GM23338 (cell line): Measurements from ENCODE around the gene AIMP1. TPM values are rescaled to one million over a fixed set of nuclear protein-coding genes. Genes with fewer than 3 reads are reported as not detected.
"Not testable (repeated sequence)": the region's sequence is repeated elsewhere in the genome, so short reads cannot be mapped to it uniquely, and the experiment has no call there.

Source experiments
- ATAC-seq: fragments of 200-7000 bp; cut with Tn5 transposase; 3 replicates; pipeline ENCODE4 v1.9.1; 2020
- DNase-seq: peaks from one replicate; pipeline ENCODE4 v3.0.0-alpha.2; 2015; ENCODE audit warnings: low spot score
- H2AFZ ChIP-seq: fragments of 200-600 bp; sonication (generic); 2 replicates; pipeline ENCODE4 v1.8.0; 2016; ENCODE audit warnings: antibody characterized with exemption, mild to moderate bottlenecking, moderate library complexity
- H3F3A ChIP-seq: fragments of 200-600 bp; sonication (generic); replicated peaks from 2 replicates; pipeline ENCODE4 v1.8.0; 2017; ENCODE audit warnings: antibody characterized with exemption, mixed run types, low read depth
- H3K27ac ChIP-seq: fragments of 200-600 bp; sonication (generic); 2 replicates; pipeline ENCODE4 v1.6.1; 2016; ENCODE audit warnings: low read depth
- H3K27me3 ChIP-seq: fragments of 200-600 bp; sonication (generic); 2 replicates; pipeline ENCODE4 v1.8.0; 2016; ENCODE audit warnings: mild to moderate bottlenecking, mixed run types, moderate library complexity; ENCODE audit not compliant: insufficient read depth
- H3K36me3 ChIP-seq: fragments of 200-600 bp; sonication (generic); 2 replicates; pipeline ENCODE4 v1.8.0; 2016; ENCODE audit warnings: mild to moderate bottlenecking; ENCODE audit not compliant: insufficient read depth
- H3K4me1 ChIP-seq: fragments of 200-600 bp; sonication (generic); 2 replicates; pipeline ENCODE4 v1.8.0; 2016; ENCODE audit warnings: mild to moderate bottlenecking, moderate library complexity; ENCODE audit not compliant: insufficient read depth
- H3K4me2 ChIP-seq: fragments of 200-600 bp; sonication (generic); 2 replicates; pipeline ENCODE4 v1.7.1; 2017; ENCODE audit warnings: mixed run types
- H3K4me3 ChIP-seq: fragments of 200-600 bp; sonication (generic); 2 replicates; pipeline ENCODE4 v1.6.1; 2016; ENCODE audit warnings: mixed run types
- H3K79me2 ChIP-seq: fragments of 200-600 bp; sonication (generic); replicated peaks from 2 replicates; pipeline ENCODE4 v1.8.0; 2017; ENCODE audit warnings: mild to moderate bottlenecking; ENCODE audit not compliant: insufficient read depth
- H3K9me2 ChIP-seq: fragments of 200-600 bp; sonication (generic); 2 replicates; pipeline ENCODE4 v1.8.0; 2017; ENCODE audit not compliant: insufficient read depth
- H4K20me1 ChIP-seq: fragments of 200-600 bp; sonication (generic); replicated peaks from 2 replicates; pipeline ENCODE4 v1.8.0; 2017; ENCODE audit warnings: mild to moderate bottlenecking; ENCODE audit not compliant: insufficient read depth
- H3K27ac Mint-ChIP-seq: 2 replicates; pipeline ENCODE4 v1.8.0; 2020; ENCODE audit warnings: inconsistent platforms, mild to moderate bottlenecking, moderate library complexity, mixed read lengths
- H3K27me3 Mint-ChIP-seq: 3 replicates; pipeline ENCODE4 v1.8.0; 2022; ENCODE audit warnings: low read depth, mild to moderate bottlenecking, moderate library complexity, mixed read lengths, inconsistent platforms; ENCODE audit not compliant: insufficient read depth, poor library complexity
- H3K36me3 Mint-ChIP-seq: 3 replicates; pipeline ENCODE4 v1.8.0; 2021; ENCODE audit warnings: low read depth, mild to moderate bottlenecking, inconsistent platforms, moderate library complexity, mixed read lengths
- H3K4me1 Mint-ChIP-seq: 3 replicates; pipeline ENCODE4 v1.8.0; 2020; ENCODE audit warnings: mild to moderate bottlenecking, inconsistent platforms, mixed read lengths
- H3K4me3 Mint-ChIP-seq: 3 replicates; pipeline ENCODE4 v1.8.0; 2021; ENCODE audit warnings: moderate library complexity, mild to moderate bottlenecking, inconsistent platforms, mixed read lengths
- H3K9me3 Mint-ChIP-seq: 3 replicates; pipeline ENCODE4 v1.8.0; 2020; ENCODE audit warnings: moderate library complexity, mild to moderate bottlenecking, inconsistent platforms, mixed read lengths
- NANOG ChIP-seq: IDR thresholded peaks from 2 replicates; pipeline ENCODE4 v1.6.1; 2016; ENCODE audit warnings: antibody characterized with exemption, borderline replicate concordance
- POLR2AphosphoS5 ChIP-seq: IDR thresholded peaks from 2 replicates; pipeline ENCODE4 v1.6.1; 2016; ENCODE audit warnings: antibody characterized with exemption, low read depth
- ZNF462 ChIP-seq: fragments of 250-450 bp; sonication (Bioruptor Pico); IDR thresholded peaks from 2 replicates; pipeline ENCODE4 v1.5.0; 2020; ENCODE audit warnings: mild to moderate bottlenecking, moderate library complexity
- polyA plus RNA-seq: library from polyadenylated mRNA; unstranded; fragments of >200 nt; fragmentation: Nextera tagmentation; extraction: Ambion mirVana; gene quantifications from 2 replicates; pipeline ENCODE4 v1.2.1, GENCODE V29; 2016
- total RNA-seq: library from RNA; depleted of rRNA; stranded (reverse); fragments of >200 nt; shearing (Covaris generic); gene quantifications from 2 replicates; pipeline ENCODE4 v1.2.3, GENCODE V29; 2014
- TF ChIP-seq, protein P1 (sequence below): IDR thresholded peaks from 2 replicates; pipeline ENCODE4 v1.6.1; 2016; ENCODE audit warnings: antibody characterized with exemption
- TF ChIP-seq, protein P2 (sequence below), 2 experiments: fragments of 200-600 bp in 1 of 2; sonication (generic) in 1 of 2; conservative IDR thresholded peaks; 2 replicates each; pipeline versions ENCODE4 v1.5.1 to v1.6.1; 2016 to 2017; ENCODE audit warnings: antibody characterized with exemption in 2 of 2, low read depth in 2 of 2, mild to moderate bottlenecking in 2 of 2, moderate library complexity in 1 of 2

Gene AIMP1
- total and polyA plus RNA-seq, 2 experiments from 2014 or later: 34.5 to 200 TPM

DNA sequence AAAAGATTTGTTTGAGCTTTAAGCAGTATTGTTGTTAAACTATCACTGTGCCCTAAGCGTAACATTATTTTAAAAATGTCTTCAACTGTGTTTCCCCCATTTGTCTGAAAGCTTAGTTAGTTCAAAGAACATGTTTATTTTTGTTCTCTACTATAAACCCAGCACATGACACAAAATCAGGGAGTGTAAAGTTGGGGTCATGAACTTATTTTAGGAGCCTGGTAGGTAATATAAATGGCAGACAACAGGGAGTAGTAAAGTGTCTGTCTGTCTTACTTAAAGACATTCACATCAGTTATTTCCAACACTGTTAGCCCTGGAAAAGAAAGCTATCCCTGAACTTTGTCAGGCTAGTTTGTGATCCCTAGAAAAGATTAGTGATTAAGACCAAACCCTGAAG is 3.9 kb downstream of the AIMP1 start (continued):
- TF ChIP-seq, protein P1, sequence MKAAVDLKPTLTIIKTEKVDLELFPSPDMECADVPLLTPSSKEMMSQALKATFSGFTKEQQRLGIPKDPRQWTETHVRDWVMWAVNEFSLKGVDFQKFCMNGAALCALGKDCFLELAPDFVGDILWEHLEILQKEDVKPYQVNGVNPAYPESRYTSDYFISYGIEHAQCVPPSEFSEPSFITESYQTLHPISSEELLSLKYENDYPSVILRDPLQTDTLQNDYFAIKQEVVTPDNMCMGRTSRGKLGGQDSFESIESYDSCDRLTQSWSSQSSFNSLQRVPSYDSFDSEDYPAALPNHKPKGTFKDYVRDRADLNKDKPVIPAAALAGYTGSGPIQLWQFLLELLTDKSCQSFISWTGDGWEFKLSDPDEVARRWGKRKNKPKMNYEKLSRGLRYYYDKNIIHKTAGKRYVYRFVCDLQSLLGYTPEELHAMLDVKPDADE: no peak

DNA sequence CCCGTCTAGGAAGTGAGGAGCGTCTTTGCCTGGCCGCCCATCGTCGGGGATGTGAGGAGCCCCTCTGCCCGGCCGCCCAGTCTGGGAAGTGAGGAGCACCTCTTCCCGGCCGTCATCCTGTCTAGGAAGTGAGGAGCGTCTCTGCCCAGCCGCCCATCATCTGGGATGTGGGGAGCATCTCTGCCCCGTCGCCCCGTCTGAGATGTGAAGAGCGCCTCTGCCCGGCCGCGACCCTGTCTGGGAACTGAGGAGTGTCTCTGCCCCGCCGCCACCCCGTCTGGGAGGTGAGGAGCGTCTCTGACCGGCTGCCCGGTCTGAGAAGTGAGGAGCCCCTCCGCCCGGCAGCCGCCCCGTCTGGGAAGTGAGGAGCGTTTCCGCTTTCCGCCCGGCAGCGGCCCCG is 4.8 kb downstream of the AIMP1 start:
- not testable (repeated sequence) for H3K9me2 ChIP-seq, H3K27me3 Mint-ChIP-seq, H3K4me3 Mint-ChIP-seq, H2AFZ ChIP-seq, H3K4me1 ChIP-seq, H4K20me1 ChIP-seq, DNase-seq, ATAC-seq, H3K27me3 ChIP-seq, H3K27ac ChIP-seq, H3K4me3 ChIP-seq, H3K4me1 Mint-ChIP-seq, H3K27ac Mint-ChIP-seq, H3F3A ChIP-seq, H3K4me2 ChIP-seq
- Mint-ChIP-seq H3K36me3 (peaks cover 28% of the 10 kb centered on the region), H3K9me3 (peaks cover 17% of the 10 kb centered on the region)
- Histone ChIP-seq H3K36me3 (peaks cover 10% of the 10 kb centered on the region; the same call in 1 of the 2 replicates), H3K79me2 (peaks cover 60% of the 10 kb centered on the region)

DNA sequence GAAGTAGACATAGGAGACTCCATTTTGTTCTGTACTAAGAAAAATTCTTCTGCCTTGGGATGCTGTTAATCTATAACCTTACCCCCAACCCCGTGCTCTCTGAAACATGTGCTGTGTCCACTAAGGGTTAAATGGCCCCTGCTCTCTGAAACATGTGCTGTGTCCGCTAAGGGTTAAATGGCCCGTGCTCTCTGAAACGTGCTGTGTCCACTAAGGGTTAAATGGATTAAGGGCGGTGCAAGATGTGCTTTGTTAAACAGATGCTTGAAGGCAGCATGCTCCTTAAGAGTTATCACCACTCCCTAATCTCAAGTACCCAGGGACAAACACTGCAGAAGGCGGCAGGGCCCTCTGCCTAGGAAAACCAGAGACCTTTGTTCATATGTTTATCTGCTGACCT is 5.5 kb downstream of the AIMP1 start:
- H3K27me3 Mint-ChIP-seq, H3F3A ChIP-seq, H3K27ac ChIP-seq, H3K4me2 ChIP-seq, H3K4me3 Mint-ChIP-seq, H3K9me2 ChIP-seq, H3K4me1 ChIP-seq, H3K27me3 ChIP-seq, H3K4me1 Mint-ChIP-seq, ATAC-seq, H3K4me3 ChIP-seq, H3K27ac Mint-ChIP-seq, DNase-seq, H4K20me1 ChIP-seq, H2AFZ ChIP-seq: not testable (repeated sequence)
- Mint-ChIP-seq H3K9me3 (peaks cover 17% of the 10 kb centered on the region), H3K36me3 (peaks cover 28% of the 10 kb centered on the region)
- peaks cover 12% of the 10 kb centered on the region; the same call in 1 of the 2 replicates for H3K36me3 ChIP-seq
- H3K79me2 ChIP-seq: peaks cover 57% of the 10 kb centered on the region

DNA sequence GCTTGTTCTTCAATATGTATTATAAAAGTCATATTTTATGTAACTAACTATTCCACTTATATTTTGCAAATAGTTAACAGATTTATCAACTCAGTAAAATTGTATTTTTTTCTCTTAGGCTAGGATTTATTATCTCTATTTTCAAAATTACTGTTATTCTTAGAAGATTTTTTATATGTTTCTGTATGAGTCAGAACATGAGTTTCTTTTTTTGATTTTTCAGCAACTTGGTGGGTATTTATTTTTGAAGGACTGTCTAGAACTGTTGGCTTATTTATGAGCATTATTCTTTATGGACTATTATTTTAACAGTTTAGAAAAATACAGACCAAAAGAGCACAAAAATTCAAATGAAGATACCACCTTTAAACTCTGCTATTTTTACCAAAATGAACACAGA is 6.8 kb downstream of the AIMP1 start:
- Mint-ChIP-seq H3K9me3 (peaks cover 17% of the 10 kb centered on the region), H3K36me3 (peaks cover 38% of the 10 kb centered on the region), H3K27me3 (no peaks in the 10 kb centered on the region), H3K4me3 (no peak overlapping the region), H3K4me1 (no peaks in the 10 kb centered on the region), H3K27ac (no peak overlapping the region)
- DNase-seq: no peak
- Histone ChIP-seq H3K4me1 (peaks cover 6% of the 10 kb centered on the region), H3K36me3 (peaks cover 16% of the 10 kb centered on the region; the same call in 1 of the 2 replicates), H3K27ac (no peak overlapping the region), H3K79me2 (peaks cover 44% of the 10 kb centered on the region), H3K4me3 (no peak overlapping the region), H2AFZ (no peak overlapping the region), H3K27me3 (no peaks in the 10 kb centered on the region), H3K9me2 (no peaks in the 10 kb centered on the region), H3K4me2 (no peak overlapping the region), H4K20me1 (no peaks in the 10 kb centered on the region), H3F3A (no peaks in the 10 kb centered on the region)
- no peak for ATAC-seq
- no peak for TF ChIP-seq POLR2AphosphoS5
- no peak for TF ChIP-seq NANOG
- TF ChIP-seq, protein P2, sequence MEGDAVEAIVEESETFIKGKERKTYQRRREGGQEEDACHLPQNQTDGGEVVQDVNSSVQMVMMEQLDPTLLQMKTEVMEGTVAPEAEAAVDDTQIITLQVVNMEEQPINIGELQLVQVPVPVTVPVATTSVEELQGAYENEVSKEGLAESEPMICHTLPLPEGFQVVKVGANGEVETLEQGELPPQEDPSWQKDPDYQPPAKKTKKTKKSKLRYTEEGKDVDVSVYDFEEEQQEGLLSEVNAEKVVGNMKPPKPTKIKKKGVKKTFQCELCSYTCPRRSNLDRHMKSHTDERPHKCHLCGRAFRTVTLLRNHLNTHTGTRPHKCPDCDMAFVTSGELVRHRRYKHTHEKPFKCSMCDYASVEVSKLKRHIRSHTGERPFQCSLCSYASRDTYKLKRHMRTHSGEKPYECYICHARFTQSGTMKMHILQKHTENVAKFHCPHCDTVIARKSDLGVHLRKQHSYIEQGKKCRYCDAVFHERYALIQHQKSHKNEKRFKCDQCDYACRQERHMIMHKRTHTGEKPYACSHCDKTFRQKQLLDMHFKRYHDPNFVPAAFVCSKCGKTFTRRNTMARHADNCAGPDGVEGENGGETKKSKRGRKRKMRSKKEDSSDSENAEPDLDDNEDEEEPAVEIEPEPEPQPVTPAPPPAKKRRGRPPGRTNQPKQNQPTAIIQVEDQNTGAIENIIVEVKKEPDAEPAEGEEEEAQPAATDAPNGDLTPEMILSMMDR (conservative IDR thresholded peaks at IDR 0.05; ENCODE audit: low read depth in 2 of 2): no peak
- TF ChIP-seq ZNF462 (CRISPR knock-in tag): no peak
